RPMI8226 (cell line): ENCODE results near the gene CIRBP.
"Not testable (repeated sequence)": the region's sequence is repeated elsewhere in the genome, so short reads cannot be mapped to it uniquely, and the experiment has no call there.

Source experiments
- DNase-seq: peaks from one replicate; pipeline ENCODE4 v3.0.0-alpha.2; 2015

CIRBP gene

GRCh38 chr19:1245494-1246264 is 23.5 kb upstream of the CIRBP start:
- DNase-seq, result no peak

- DNase-seq, result not testable (repeated sequence)
These were observed 22.7 kb upstream of the CIRBP start for GRCh38 chr19:1246265-1247087.

- DNase-seq, result no peak
These were observed 21.4 kb upstream of the CIRBP start for GRCh38 chr19:1247748-1248138.

- peak; percentile 84 for DNase-seq
These were observed 20.9 kb upstream of the CIRBP start, which contains the start of gene MIDN for GRCh38 chr19:1248139-1248785. MIDN (plus strand) TSS chr19:1248583; CDS start chr19:1250297, 1,714 bp downstream.

GRCh38 chr19:1248786-1249297 is 20.3 kb upstream of the CIRBP start:
- peak; percentile 80 for DNase-seq

- DNase-seq, result peak; percentile 96
These were observed 19.7 kb upstream of the CIRBP start for GRCh38 chr19:1249298-1249989.

GRCh38 chr19:1249990-1250436 is 19.1 kb upstream of the CIRBP start:
- DNase-seq, result no peak

- no peak for DNase-seq
These were observed 18.5 kb upstream of the CIRBP start for GRCh38 chr19:1250437-1251260.

- no peak for DNase-seq
These were observed 17.6 kb upstream of the CIRBP start for GRCh38 chr19:1251330-1252220.

GRCh38 chr19:1252221-1252820 is 16.8 kb upstream of the CIRBP start:
- DNase-seq, result no peak

GRCh38 chr19:1252821-1253513 is 16.2 kb upstream of the CIRBP start:
- DNase-seq, result no peak

- DNase-seq, result no peak
These were observed 15.5 kb upstream of the CIRBP start for GRCh38 chr19:1253514-1254080.

GRCh38 chr19:1254081-1254527 is 15.0 kb upstream of the CIRBP start:
- no peak for DNase-seq

- DNase-seq, result no peak
These were observed 14.5 kb upstream of the CIRBP start for GRCh38 chr19:1254530-1255185.

GRCh38 chr19:1255186-1256161 is 13.7 kb upstream of the CIRBP start:
- no peak for DNase-seq

GRCh38 chr19:1256646-1257474 is 12.3 kb upstream of the CIRBP start:
- no peak for DNase-seq
